ENCODE measurements around the gene SYNE2. TPM values are rescaled to one million over a fixed set of nuclear protein-coding genes. Genes with fewer than 3 reads are reported as not detected.

SYNE2 gene
- total RNA-seq, 2 donors from 2014 or later: 39.4 to 41.0 TPM

Other genes with a start within 250 kb of the SYNE2 start
- 10 to 100 TPM; 23.1 to 26.4 TPM for gene WDR89, start 211.1 kb upstream of the SYNE2 start, total RNA-seq
- gene SGPP1, start 124.9 kb upstream of the SYNE2 start, total RNA-seq: 10 to 100 TPM in 1 of 2 donors, 1 to 10 TPM in 1; 8.9 to 11.4 TPM

All from activated naive CD4-positive, alpha-beta T cell treated with anti-CD3 and anti-CD28 coated beads, Interleukin-2, amount 50 U/mL, for 72 hours (primary cell).